Measurements from ENCODE around the gene SLC22A17.

Gene SLC22A17

DNA sequence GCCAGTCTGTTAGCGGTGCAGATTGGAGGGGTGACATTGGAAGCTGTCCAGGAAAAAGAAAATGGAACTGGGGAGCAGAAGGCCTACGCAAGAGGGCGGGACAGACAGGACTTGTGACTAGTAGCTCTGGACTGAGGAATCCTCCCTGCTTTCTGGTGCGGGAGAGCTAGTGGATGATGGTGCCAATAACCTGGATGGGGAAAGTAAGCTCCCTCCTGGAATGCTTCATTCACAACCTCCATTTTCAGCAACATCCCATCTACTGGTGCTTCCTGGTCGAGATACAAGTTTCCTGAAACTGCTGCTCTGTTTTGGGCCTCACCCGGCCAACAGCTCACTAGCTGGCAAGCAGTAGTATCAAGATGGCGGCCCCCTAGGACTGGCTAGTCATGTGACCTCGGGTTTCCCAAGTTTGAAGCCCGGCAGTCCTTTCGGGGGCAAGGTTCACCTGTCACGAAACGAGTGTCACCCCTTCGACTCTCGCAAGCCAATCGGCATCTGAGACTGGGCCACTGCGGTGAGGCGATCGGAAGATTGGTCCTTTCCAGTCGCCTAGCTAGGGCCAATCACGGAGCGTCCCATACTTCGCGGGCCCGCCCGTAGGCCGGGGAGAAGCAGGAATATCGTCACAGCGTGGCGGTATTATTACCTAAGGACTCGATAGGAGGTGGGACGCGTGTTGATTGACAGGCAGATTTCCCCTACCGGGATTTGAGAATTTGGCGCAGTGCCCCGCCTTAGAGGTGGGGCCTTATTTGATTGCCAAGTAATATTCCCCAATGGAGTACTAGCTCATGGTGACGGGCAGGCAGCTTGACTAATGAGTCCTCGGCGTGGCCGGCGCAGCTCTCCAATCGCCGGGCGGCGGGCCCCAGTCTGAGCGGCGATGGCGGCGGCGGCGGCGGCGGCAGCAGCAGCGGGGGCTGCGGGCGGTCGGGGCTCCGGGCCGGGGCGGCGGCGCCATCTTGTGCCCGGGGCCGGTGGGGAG, 31.8 kb downstream of the SLC22A17 start, which contains the start of gene PABPN1:
PABPN1 (plus strand) TSS at position 874 of the 988 bp plus-strand sequence; CDS start at position 887, 13 bp downstream.
- no peaks in the 10 kb centered on the region for H3K27me3 ChIP-seq
- H3K27ac ChIP-seq, result peak within 1 kb of the TSS; percentile 94
- H3K4me3 ChIP-seq (ENCODE audit: low read depth in 1 of 2, low read length in 1 of 2), result peak within 1 kb of the TSS; percentile 74 to 97
- no peaks in the 10 kb centered on the region for H3K9me3 ChIP-seq
- TF ChIP-seq, protein P1, sequence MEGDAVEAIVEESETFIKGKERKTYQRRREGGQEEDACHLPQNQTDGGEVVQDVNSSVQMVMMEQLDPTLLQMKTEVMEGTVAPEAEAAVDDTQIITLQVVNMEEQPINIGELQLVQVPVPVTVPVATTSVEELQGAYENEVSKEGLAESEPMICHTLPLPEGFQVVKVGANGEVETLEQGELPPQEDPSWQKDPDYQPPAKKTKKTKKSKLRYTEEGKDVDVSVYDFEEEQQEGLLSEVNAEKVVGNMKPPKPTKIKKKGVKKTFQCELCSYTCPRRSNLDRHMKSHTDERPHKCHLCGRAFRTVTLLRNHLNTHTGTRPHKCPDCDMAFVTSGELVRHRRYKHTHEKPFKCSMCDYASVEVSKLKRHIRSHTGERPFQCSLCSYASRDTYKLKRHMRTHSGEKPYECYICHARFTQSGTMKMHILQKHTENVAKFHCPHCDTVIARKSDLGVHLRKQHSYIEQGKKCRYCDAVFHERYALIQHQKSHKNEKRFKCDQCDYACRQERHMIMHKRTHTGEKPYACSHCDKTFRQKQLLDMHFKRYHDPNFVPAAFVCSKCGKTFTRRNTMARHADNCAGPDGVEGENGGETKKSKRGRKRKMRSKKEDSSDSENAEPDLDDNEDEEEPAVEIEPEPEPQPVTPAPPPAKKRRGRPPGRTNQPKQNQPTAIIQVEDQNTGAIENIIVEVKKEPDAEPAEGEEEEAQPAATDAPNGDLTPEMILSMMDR (IDR thresholded peaks at IDR 0.05), result peak; percentile 27
- peaks cover 31% of the 10 kb centered on the region for H3K36me3 ChIP-seq
- peaks cover 24 to 25% of the 10 kb centered on the region in 2 experiments for H3K4me1 ChIP-seq (ENCODE audit: control insufficient read depth in 1 of 2, insufficient read depth in 1 of 2, low read depth in 1 of 2, low read length in 1 of 2)

DNA sequence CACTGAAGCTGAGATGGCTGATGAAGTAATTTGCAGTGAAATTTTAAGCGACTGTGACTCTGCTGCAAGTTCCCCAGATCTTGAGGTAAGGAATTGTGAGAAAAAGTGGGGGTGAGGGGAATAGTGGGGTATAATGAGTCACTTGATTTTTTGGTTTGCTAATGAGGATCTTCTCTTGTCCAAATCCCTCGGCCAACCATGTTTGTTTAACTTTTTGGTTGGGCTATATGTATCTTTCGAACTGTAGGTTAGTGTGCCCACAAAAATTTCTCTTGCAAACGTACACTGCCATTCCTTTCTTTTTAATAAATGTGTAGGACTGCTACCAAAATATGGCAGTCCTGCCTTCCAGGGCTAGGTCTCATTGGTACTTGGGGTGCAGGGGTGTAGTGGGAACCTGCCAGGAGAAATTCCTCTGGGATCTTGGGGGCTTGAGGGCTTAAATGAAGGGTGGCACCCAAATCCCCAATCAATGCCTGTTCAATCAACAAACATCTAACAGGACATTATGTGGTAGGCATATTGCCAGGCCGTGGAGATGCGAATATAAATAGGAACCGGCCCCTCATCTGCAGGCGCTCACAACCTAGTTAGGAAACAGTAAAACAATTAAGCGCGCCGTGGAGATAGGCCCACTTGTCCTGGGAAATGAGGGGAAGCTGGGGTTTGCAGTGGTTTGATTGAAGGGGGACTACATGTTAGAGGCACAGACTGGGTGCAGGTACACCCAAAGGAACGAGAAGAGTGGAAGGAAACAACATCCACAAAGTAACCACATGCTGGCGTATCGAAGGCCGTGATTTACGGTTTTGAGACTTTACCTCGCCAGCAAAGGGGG, 32.7 kb downstream of the SLC22A17 start:
- peaks cover 24% of the 10 kb centered on the region for H3K36me3 ChIP-seq

DNA sequence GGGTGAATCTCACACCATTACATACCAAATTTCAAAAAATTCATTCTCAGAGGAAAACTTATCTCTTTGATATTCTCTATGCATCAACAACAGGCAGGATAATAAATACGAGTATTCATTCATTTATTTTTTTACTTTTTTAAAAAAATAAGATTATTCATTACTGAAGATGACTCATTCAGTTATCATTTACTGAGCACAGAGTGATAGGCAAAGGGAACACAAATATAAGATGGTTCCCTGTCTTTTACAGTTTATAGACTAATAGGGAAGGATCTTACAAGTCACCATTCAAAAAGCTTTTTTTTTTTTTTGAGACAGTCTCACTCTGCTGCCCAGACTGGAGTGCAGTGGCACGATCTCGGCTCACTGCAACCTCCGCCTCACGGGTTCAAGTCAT, 36.4 kb downstream of the SLC22A17 start:
- Histone ChIP-seq H3K27ac (no peak overlapping the region), H3K9me3 (no peaks in the 10 kb centered on the region), H3K4me3 (ENCODE audit: low read depth in 1 of 2, low read length in 1 of 2) (no peak overlapping the region), H3K27me3 (no peaks in the 10 kb centered on the region), H3K36me3 (no peaks in the 10 kb centered on the region), H3K4me1 (ENCODE audit: control insufficient read depth in 1 of 2, insufficient read depth in 1 of 2, low read depth in 1 of 2, low read length in 1 of 2) (peaks cover 8 to 9% of the 10 kb centered on the region in 2 experiments)
- TF ChIP-seq, protein P1 (IDR thresholded peaks at IDR 0.05), result no peak

More for the DNA sequence above, 32.7 kb downstream of the SLC22A17 start:
- H3K4me1 ChIP-seq (ENCODE audit: control insufficient read depth in 1 of 2, insufficient read depth in 1 of 2, low read depth in 1 of 2, low read length in 1 of 2), result peaks cover 24 to 25% of the 10 kb centered on the region in 2 experiments
- H3K27me3 ChIP-seq, result no peaks in the 10 kb centered on the region
- peak overlapping the region; percentile 74 to 97 for H3K4me3 ChIP-seq (ENCODE audit: low read depth in 1 of 2, low read length in 1 of 2)
- H3K27ac ChIP-seq, result peak overlapping the region; percentile 94
- no peaks in the 10 kb centered on the region for H3K9me3 ChIP-seq
- TF ChIP-seq, protein P1 (IDR thresholded peaks at IDR 0.05), result no peak

DNA sequence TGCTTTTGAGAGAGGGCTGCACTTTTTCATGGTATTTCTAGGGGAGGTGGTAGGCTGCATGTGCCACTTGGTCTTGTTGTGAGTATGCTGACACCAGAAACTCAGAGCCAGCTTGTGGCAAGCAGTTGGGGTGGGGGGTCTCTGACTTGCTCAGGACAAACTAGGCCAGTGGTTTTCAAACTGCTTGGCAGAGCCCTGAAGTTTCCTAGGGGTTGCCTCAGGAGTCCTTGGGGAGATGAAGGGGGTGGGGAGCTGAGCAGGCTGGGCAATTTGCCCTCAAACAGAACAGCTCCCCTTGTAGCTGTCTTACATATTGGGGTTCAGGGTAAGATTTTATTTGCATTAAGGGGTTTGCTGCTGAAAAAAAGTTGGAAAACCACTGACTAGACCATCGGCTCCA, 42.1 kb downstream of the SLC22A17 start:
- H3K4me3 ChIP-seq (ENCODE audit: low read depth in 1 of 2, low read length in 1 of 2), result no peak overlapping the region
- no peak overlapping the region for H3K27ac ChIP-seq
- H3K4me1 ChIP-seq (ENCODE audit: control insufficient read depth in 1 of 2, insufficient read depth in 1 of 2, low read depth in 1 of 2, low read length in 1 of 2), result peaks cover 20 to 22% of the 10 kb centered on the region in 2 experiments
- TF ChIP-seq, protein P1 (IDR thresholded peaks at IDR 0.05), result no peak
- H3K36me3 ChIP-seq, result peaks cover 8% of the 10 kb centered on the region
- H3K27me3 ChIP-seq, result no peaks in the 10 kb centered on the region
- H3K9me3 ChIP-seq, result no peaks in the 10 kb centered on the region

DNA sequence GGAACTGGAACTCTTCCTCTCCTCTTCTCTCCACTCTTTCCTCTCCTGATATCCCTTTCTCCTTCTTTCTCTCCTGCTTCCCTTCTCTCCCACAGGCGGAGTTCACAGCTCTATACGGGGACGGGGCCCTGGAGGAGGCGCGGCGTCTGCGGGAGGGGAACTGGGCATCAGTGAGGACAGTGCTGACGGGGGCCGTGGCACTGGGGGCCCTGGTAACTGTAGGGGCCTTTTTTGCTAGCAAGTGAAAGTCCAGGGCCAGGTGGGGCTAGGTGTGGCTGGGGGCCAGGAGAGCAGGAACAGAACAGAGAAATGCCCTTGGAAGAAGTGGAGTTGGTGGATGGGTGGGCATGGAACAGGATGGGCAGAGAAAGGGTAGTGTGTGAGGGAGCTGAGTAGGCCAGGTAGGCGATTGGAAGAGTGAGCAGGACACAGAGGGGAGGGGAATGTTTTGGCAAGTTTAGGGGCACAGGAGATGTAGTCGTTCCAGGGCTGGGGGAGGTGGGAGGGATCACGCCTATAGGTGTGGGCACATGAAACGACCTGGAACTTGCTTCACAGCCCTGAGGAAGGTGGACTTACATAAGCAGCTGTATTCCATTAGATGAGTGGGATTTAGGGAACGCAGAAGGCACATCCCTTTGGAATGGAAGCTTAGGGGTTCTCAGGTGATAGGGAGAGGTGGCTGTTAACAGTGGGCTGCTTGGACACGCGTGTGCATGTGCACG, 43.8 kb downstream of the SLC22A17 start:
- H3K9me3 ChIP-seq, result no peaks in the 10 kb centered on the region
- H3K36me3 ChIP-seq, result peaks cover 8% of the 10 kb centered on the region
- H3K27me3 ChIP-seq, result no peaks in the 10 kb centered on the region
- no peak overlapping the region for H3K4me3 ChIP-seq (ENCODE audit: low read depth in 1 of 2, low read length in 1 of 2)
- TF ChIP-seq, protein P1 (IDR thresholded peaks at IDR 0.05), result no peak
- H3K27ac ChIP-seq, result no peak overlapping the region
- H3K4me1 ChIP-seq (ENCODE audit: control insufficient read depth in 1 of 2, insufficient read depth in 1 of 2, low read depth in 1 of 2, low read length in 1 of 2), result peaks cover 20 to 23% of the 10 kb centered on the region in 2 experiments

Data from neutrophil (primary cell).